Heart left ventricle (tissue), 16 donors: ENCODE data around the gene RNF224. TPM values are rescaled to one million over a fixed set of nuclear protein-coding genes. Genes with fewer than 3 reads are reported as not detected.

ENCODE experiments used
- ATAC-seq, 4 donors: fragments of 200-7000 bp; cut with Tn5 transposase; one replicate each; pipeline ENCODE4 v1.9.1; 2020 to 2022; ENCODE audit warnings: moderate library complexity in 4 of 4, mild to moderate bottlenecking in 3 of 4, moderate number of reproducible peaks in 1 of 4
- DNase-seq, 5 donors: peaks; one replicate each; pipeline ENCODE4 v3.0.0-alpha.2; 2020
- H3K27ac ChIP-seq, 12 donors: fragments of 200-600 bp; sonication (generic) in 4 of 12; one replicate each; pipeline versions ENCODE4 v1.5.0 to v1.8.0; 2016 to 2022; ENCODE audit warnings: mild to moderate bottlenecking in 2 of 12
- H3K27me3 ChIP-seq, 9 donors: fragments of 200-600 bp; sonication (generic) in 2 of 9; one replicate each; pipeline versions ENCODE4 v1.5.1 to v1.8.0; 2016 to 2022; ENCODE audit warnings: mild to moderate bottlenecking in 3 of 9
- H3K36me3 ChIP-seq, 9 donors: fragments of 200-600 bp; sonication (generic) in 2 of 9; one replicate each; pipeline versions ENCODE4 v1.5.0 to v1.8.0; 2018 to 2022; ENCODE audit warnings: mild to moderate bottlenecking in 2 of 9
- H3K4me1 ChIP-seq, 12 donors: fragments of 200-600 bp; sonication (generic) in 4 of 12; one replicate each; pipeline versions ENCODE4 v1.5.0 to v1.8.0; 2016 to 2022; ENCODE audit warnings: mild to moderate bottlenecking in 3 of 12
- H3K4me3 ChIP-seq, 12 donors: fragments of 200-600 bp; sonication (generic) in 4 of 12; one replicate each; pipeline versions ENCODE4 v1.5.0 to v1.8.0; 2017 to 2022; ENCODE audit warnings: mild to moderate bottlenecking in 9 of 12, moderate library complexity in 4 of 12
- H3K9me3 ChIP-seq, 12 donors: fragments of 200-600 bp; sonication (generic) in 4 of 12; one replicate each; pipeline versions ENCODE4 v1.5.0 to v1.8.0; 2016 to 2022; ENCODE audit warnings: mild to moderate bottlenecking in 1 of 12
- POLR2A ChIP-seq, 2 donors: fragments of 450-650 bp; IDR thresholded peaks; one replicate each; pipeline ENCODE4 v1.6.1; 2017; ENCODE audit warnings: antibody characterized with exemption in 2 of 2, mild to moderate bottlenecking in 2 of 2, moderate library complexity in 2 of 2
- WGBS, 4 donors: extraction: QIAGEN DNeasy Blood & Tissue Kit in 2 of 4; methylation state at CpG; one replicate each; pipeline versions ENCODE4 v1.1.5 to v1.1.7; 2013 to 2018; 5-methylcytosine and 5-hydroxymethylcytosine counted together
- intact Hi-C, 10 donors: fragments of 100-400 bp; cut with DNase I; formaldehyde crosslinking; loops; one replicate each; pipeline versions ENCODE4 v1.11.1 to v1.14.2; 2022
- polyA plus RNA-seq, 2 donors: library from polyadenylated mRNA; stranded (reverse); fragments of 200-250 nt; gene quantifications; one replicate each; pipeline ENCODE4 v1.2.3, GENCODE V29; 2013
- total RNA-seq, 9 donors: library from RNA; depleted of rRNA in 2 of 9; stranded (reverse); fragments of >200 nt in 2 of 9; fragmentation: NEBNext Ultra II Directional in 3 of 9; extraction: Animal tissue kit (Norgen Biotek cat#: 25700) in 3 of 9; gene quantifications; one replicate each; pipeline versions ENCODE4 v1.1.0 to v1.2.4, GENCODE V29; 2016 to 2023
- TF ChIP-seq, protein P1 (sequence below), 12 donors: fragments of 200-600 bp; sonication (generic) in 4 of 12; IDR thresholded peaks; one replicate each; pipeline versions ENCODE4 v1.5.0 to v1.8.0; 2018 to 2022; ENCODE audit warnings: antibody characterized with exemption in 12 of 12, mild to moderate bottlenecking in 5 of 12
- donor health status: ischemic (EF 13 %, LVEDD 7.1; RV severe dilation, severe dysfunction).
- donor health status: healthy with polysubstance abuse.
- donor health status: DM: no; HTN: yes; CAD: no.
- donor health status: DM: no; HTN: no; CAD: no.
- donor health status: ischemic (EF 25% LVEDD 6.9; RV normal size, moderate dysfunction).
- donor health status: ischemic (EF 25% LVEDD 5.7; RV mildly dilated, moderate dysfunction).
- donor health status: healthy.
- donor health status: DM: yes; HTN: yes; CAD: no.
- donor health status: ischemic (EF 35%, LVEDD 5.7; RV mildly dilated, moderate dysfunction).
- donor health status: nonischemic (EF 11% LVEDD 7.7; RV severe dilation, severe dysfunction).
- donor health status: DM: yes; HTN: yes; CAD: no.
- donor health status: PGD.
- donor health status: ischemic (EF 29% LVEDD 5.4; RV normal size, mild dysfunction).
- donor health status: nonischemic (EF 23%, LVEDD 6.1; RV moderate dilation, normal function).

RNF224 gene
- total and polyA plus RNA-seq, 11 donors: not detected

DNA sequence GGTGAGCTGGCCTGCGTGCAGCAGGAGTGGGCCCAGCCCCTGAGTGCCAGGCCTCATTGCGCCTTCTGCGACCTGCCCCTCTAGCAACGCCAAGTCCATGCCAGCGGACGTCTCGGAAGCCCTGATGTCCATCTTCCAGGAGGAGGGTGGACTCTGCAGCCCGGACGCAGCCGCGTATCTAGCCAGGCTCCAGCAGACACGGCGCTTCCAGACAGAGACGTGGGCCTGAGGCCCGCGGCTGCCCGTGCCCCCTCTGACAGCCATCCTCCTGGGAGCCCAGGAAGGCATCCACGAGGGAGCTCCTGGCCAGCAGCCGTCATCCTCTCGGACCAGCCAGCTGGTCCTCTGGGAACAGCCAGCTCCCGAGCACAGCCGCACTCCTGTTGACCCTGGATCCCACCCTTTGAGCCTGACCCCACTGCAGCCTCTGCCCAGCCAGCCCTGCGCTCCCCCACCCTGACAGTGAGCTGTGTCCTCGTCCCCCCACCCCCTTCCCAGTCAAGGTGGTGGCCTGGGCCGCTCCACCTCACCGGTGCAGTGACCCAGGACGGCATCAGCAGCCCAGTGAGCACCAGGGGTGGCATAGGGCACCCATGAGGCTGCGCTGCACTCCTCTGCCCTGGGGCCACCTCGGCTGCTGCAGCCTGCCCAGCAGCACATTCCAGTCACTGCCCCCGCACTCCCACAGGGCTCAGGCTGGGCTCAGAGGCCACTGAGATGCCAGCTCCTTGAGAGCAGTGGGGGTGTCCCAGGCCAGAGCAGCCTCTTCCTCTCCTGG lies 10.9 kb upstream of the RNF224 start:
- DNase-seq (no peak), ATAC-seq (no peak)
- H3K36me3 ChIP-seq: peaks cover 0 to 19% (median 0%) of the 10 kb centered on the region in 9 donors
- intact Hi-C loops: no loop called here
- no peaks in the 10 kb centered on the region for H3K9me3 ChIP-seq
- TF ChIP-seq, protein P1, sequence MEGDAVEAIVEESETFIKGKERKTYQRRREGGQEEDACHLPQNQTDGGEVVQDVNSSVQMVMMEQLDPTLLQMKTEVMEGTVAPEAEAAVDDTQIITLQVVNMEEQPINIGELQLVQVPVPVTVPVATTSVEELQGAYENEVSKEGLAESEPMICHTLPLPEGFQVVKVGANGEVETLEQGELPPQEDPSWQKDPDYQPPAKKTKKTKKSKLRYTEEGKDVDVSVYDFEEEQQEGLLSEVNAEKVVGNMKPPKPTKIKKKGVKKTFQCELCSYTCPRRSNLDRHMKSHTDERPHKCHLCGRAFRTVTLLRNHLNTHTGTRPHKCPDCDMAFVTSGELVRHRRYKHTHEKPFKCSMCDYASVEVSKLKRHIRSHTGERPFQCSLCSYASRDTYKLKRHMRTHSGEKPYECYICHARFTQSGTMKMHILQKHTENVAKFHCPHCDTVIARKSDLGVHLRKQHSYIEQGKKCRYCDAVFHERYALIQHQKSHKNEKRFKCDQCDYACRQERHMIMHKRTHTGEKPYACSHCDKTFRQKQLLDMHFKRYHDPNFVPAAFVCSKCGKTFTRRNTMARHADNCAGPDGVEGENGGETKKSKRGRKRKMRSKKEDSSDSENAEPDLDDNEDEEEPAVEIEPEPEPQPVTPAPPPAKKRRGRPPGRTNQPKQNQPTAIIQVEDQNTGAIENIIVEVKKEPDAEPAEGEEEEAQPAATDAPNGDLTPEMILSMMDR (IDR thresholded peaks at IDR 0.05): no peak
- no peak for TF ChIP-seq POLR2A (IDR thresholded peaks at IDR 0.05)
- H3K4me3 ChIP-seq: peak overlapping the region in 1 of 12 donors; percentile 55
- no peak overlapping the region for H3K27ac ChIP-seq
- WGBS, 4 donors: 90 to 96% (median 92%) methylated on average over 17 to 30 of the region's 30 CpGs
- H3K27me3 ChIP-seq: peaks cover 0 to under 1% (median 0%) of the 10 kb centered on the region in 9 donors
- peaks cover 2 to 30% (median 22%) of the 10 kb centered on the region in 12 donors for H3K4me1 ChIP-seq

DNA sequence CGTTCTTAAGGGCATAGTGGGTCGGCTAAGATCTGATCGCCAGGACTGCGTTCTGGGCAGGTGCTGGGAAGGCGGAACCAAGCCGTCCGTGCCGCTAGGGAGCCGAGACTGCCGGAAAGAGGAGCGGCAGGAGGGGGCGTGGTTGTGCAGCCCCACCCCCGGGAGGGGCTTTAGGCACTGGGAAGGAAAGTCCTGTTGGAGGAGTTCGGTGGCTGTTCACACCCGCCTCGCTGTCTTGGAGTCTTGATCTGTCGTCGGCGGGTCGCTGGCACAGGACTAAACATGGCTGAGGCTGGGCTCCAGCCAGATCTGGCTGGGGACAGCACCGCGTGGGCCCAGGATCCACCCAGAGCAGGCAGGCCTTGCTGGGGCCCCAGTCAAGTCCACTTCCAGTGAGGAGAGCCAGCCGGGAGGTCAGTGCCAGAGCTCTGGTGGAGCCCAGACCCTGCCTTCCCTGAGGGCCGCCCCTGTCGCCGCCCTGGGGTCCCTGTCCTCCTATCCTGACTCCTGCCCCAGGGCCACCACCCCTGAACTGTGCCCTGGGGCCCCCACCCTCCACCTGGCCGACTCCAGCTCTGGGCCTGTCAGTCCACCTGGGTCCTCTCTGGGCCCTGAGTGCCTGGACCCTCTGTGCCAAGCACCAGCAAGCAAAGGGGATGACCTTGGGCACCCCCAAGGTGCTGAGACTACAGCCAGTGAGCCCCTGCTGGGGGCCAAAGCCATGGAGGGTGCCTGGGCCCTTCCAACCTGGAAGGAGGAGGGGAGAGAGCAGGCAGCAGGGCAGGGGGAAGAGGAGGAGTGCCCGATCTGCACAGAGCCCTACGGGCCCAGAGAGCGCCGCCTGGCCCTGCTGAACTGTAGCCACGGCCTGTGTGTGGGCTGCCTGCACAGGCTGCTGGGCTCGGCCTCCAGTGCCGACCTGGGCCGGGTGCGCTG lies 9.8 kb upstream of the RNF224 start:
- H3K27me3 ChIP-seq: peaks cover 0 to 4% (median 0%) of the 10 kb centered on the region in 9 donors
- H3K27ac ChIP-seq: peak overlapping the region in 11 of 12 donors; percentile 38 to 82 (median 63)
- peaks cover 0 to 19% (median 0%) of the 10 kb centered on the region in 9 donors for H3K36me3 ChIP-seq
- peak; percentile 72 to 84 (median 74) for DNase-seq
- no peaks in the 10 kb centered on the region for H3K9me3 ChIP-seq
- peak overlapping the region in 11 of 12 donors; percentile 16 to 55 (median 38) for H3K4me3 ChIP-seq
- 46 to 65% (median 58%) methylated on average over 28 to 36 of the region's 36 CpGs for WGBS, 4 donors
- ATAC-seq: peak; percentile 45 to 70 (median 54)
- intact Hi-C loops: no loop called here
- TF ChIP-seq, protein P1 (IDR thresholded peaks at IDR 0.05): no peak
- peak in 1 of 2 donors; percentile 43 for TF ChIP-seq POLR2A (IDR thresholded peaks at IDR 0.05)
- peaks cover 2 to 39% (median 27%) of the 10 kb centered on the region in 12 donors for H3K4me1 ChIP-seq

DNA sequence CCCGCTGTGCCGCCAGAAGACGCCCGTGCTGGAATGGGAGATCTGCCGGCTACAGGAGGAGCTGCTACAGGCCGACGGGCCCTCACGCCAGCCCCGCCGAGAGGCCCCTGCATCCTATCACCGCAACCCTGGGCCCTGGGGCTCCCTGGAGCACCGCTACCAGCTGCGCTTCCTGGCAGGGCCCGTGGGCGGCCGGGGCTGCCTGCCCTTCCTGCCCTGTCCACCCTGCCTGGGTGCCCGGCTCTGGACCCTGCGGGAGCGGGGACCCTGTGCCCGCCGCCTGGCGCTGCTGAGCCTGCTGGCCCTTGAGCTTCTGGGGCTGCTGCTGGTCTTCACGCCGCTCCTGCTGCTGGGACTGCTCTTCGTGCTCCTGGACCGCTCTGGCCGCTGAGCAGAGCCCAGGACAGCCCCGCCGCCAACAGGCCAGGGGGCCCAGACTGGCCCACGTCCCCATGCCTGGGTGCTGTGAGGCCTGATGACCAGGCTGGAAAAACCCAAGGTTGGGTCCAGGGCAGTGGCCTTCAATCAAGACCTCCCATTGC lies 9.0 kb upstream of the RNF224 start:
- H3K4me3 ChIP-seq: peak overlapping the region in 8 of 12 donors; percentile 34 to 55 (median 44)
- H3K36me3 ChIP-seq: peaks cover 0 to 19% (median 0%) of the 10 kb centered on the region in 9 donors
- H3K4me1 ChIP-seq: peaks cover 2 to 46% (median 33%) of the 10 kb centered on the region in 12 donors
- intact Hi-C loops: no loop called here
- H3K27me3 ChIP-seq: peaks cover 0 to 4% (median 0%) of the 10 kb centered on the region in 9 donors
- H3K27ac ChIP-seq: peak overlapping the region in 10 of 12 donors; percentile 40 to 82 (median 70)
- DNase-seq (no peak), ATAC-seq (no peak)
- TF ChIP-seq, protein P1 (IDR thresholded peaks at IDR 0.05): no peak
- no peak for TF ChIP-seq POLR2A (IDR thresholded peaks at IDR 0.05)
- H3K9me3 ChIP-seq: no peaks in the 10 kb centered on the region
- 87 to 90% (median 88%) methylated on average over 17 to 30 of the region's 30 CpGs for WGBS, 4 donors
